ENCODE results near the gene ECE1. TPM values are rescaled to one million over a fixed set of nuclear protein-coding genes. Genes with fewer than 3 reads are reported as not detected.
A peak's percentile ranks its signal among the peaks of the same experiment; 100 is the strongest.

ECE1 gene
- total and polyA plus RNA-seq, 10 donors, result 17.2 to 142 (median 105) TPM

- WGBS, 5 donors, result 89 to 93% (median 91%) methylated on average over 4 of the region's 4 CpGs
- H3K27ac ChIP-seq, result no peak overlapping the region
- no peak overlapping the region for H3K4me3 ChIP-seq
- no peaks in the 10 kb centered on the region for H3K9me3 ChIP-seq
- H3K4me1 ChIP-seq, result peaks cover 0 to 84% (median 39%) of the 10 kb centered on the region in 6 donors
- no peak for TF ChIP-seq POLR2A (IDR thresholded peaks at IDR 0.05)
- no peak for TF ChIP-seq CTCF (IDR thresholded peaks at IDR 0.05 in 8 of 11, conservative IDR thresholded peaks at IDR 0.05 in 3 of 11)
- no peak for TF ChIP-seq POLR2AphosphoS5 (IDR thresholded peaks at IDR 0.05)
- peaks cover 0 to 6% (median 0%) of the 10 kb centered on the region in 6 donors for H3K36me3 ChIP-seq
- no peaks in the 10 kb centered on the region for H3K27me3 ChIP-seq (replicated peaks in 1 of 7)
- intact Hi-C loops (cut with DNase I; ENCODE audit: low total_unique reads), result no loop called here
- no peak for DNase-seq
Observed at GRCh38 chr1:21312407-21312992, 22.2 kb upstream of the ECE1 start.

- WGBS, 5 donors, result 92 to 97% (median 96%) methylated on average over 6 of the region's 6 CpGs
- H3K4me1 ChIP-seq, result peaks cover 0 to 77% (median 31%) of the 10 kb centered on the region in 6 donors
- intact Hi-C loops (cut with DNase I; ENCODE audit: low total_unique reads), result no loop called here
- H3K4me3 ChIP-seq, result no peak overlapping the region
- H3K27me3 ChIP-seq (replicated peaks in 1 of 7), result no peaks in the 10 kb centered on the region
- DNase-seq, result no peak
- no peaks in the 10 kb centered on the region for H3K9me3 ChIP-seq
- TF ChIP-seq CTCF (IDR thresholded peaks at IDR 0.05 in 8 of 11, conservative IDR thresholded peaks at IDR 0.05 in 3 of 11) (no peak), POLR2A (IDR thresholded peaks at IDR 0.05) (no peak), POLR2AphosphoS5 (IDR thresholded peaks at IDR 0.05) (no peak)
- no peak overlapping the region for H3K27ac ChIP-seq
- H3K36me3 ChIP-seq, result no peaks in the 10 kb centered on the region
Observed at GRCh38 chr1:21311016-21311415, 20.8 kb upstream of the ECE1 start.

GRCh38 chr1:21308847-21309652 lies 18.8 kb upstream of the ECE1 start:
- intact Hi-C loops (cut with DNase I; ENCODE audit: low total_unique reads), result no loop called here
- no peak overlapping the region for H3K4me3 ChIP-seq
- no peaks in the 10 kb centered on the region for H3K9me3 ChIP-seq
- no peaks in the 10 kb centered on the region for H3K36me3 ChIP-seq
- no peak for DNase-seq
- no peak for TF ChIP-seq POLR2AphosphoS5 (IDR thresholded peaks at IDR 0.05)
- TF ChIP-seq POLR2A (IDR thresholded peaks at IDR 0.05), result no peak
- no peak for TF ChIP-seq CTCF (IDR thresholded peaks at IDR 0.05 in 8 of 11, conservative IDR thresholded peaks at IDR 0.05 in 3 of 11)
- peak overlapping the region in 1 of 8 donors; percentile 18 for H3K27ac ChIP-seq
- no peaks in the 10 kb centered on the region for H3K27me3 ChIP-seq (replicated peaks in 1 of 7)
- H3K4me1 ChIP-seq, result peaks cover 0 to 68% (median 29%) of the 10 kb centered on the region in 6 donors
- WGBS, 5 donors, result 69 to 80% (median 75%) methylated on average over 9 of the region's 9 CpGs

- no peak overlapping the region for H3K4me3 ChIP-seq
- peaks cover 0 to 68% (median 31%) of the 10 kb centered on the region in 6 donors for H3K4me1 ChIP-seq
- H3K27me3 ChIP-seq (replicated peaks in 1 of 7), result no peaks in the 10 kb centered on the region
- H3K36me3 ChIP-seq, result no peaks in the 10 kb centered on the region
- no peak for DNase-seq
- peak overlapping the region in 1 of 8 donors; percentile 10 for H3K27ac ChIP-seq
- intact Hi-C loops (cut with DNase I; ENCODE audit: low total_unique reads), result no loop called here
- TF ChIP-seq POLR2AphosphoS5 (IDR thresholded peaks at IDR 0.05) (no peak), POLR2A (IDR thresholded peaks at IDR 0.05) (no peak), CTCF (IDR thresholded peaks at IDR 0.05 in 8 of 11, conservative IDR thresholded peaks at IDR 0.05 in 3 of 11) (no peak)
- 66 to 82% (median 77%) methylated on average over 5 of the region's 5 CpGs for WGBS, 5 donors
- no peaks in the 10 kb centered on the region for H3K9me3 ChIP-seq
Observed at GRCh38 chr1:21308330-21308729, 18.1 kb upstream of the ECE1 start.

Data from spleen (tissue), 11 donors.